Activated T-cell treated with anti-CD3 and anti-CD28 coated beads for 48 hours (primary cell): ENCODE data around the gene RHBDL2.
"Not testable (repeated sequence)": the region's sequence is repeated elsewhere in the genome, so short reads cannot be mapped to it uniquely, and the experiment has no call there.

Source experiments
- DNase-seq: peaks from one replicate; pipeline ENCODE4 v3.0.0-alpha.2; 2020; ENCODE audit warnings: low read depth

RHBDL2 gene

DNA sequence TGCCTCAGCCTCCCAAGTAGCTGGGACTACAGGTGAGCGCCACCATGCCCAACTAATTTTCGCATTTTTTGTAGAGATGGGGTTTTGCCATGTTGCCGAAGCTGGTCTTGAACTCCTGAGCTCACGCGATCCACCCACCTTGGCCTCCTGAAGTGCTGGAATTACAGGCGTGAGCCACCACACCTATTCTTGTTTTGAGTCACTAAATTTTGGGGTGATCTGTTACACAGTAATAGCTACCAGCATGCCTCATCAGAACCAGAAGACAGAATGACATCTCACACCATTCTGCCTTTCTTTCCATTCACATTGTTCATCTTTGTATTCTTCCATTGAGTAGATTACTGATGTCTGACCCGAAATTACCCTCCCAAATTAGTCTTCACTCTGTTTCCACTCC lies 9.1 kb downstream of the RHBDL2 start:
- DNase-seq, result peak; percentile 8

DNA sequence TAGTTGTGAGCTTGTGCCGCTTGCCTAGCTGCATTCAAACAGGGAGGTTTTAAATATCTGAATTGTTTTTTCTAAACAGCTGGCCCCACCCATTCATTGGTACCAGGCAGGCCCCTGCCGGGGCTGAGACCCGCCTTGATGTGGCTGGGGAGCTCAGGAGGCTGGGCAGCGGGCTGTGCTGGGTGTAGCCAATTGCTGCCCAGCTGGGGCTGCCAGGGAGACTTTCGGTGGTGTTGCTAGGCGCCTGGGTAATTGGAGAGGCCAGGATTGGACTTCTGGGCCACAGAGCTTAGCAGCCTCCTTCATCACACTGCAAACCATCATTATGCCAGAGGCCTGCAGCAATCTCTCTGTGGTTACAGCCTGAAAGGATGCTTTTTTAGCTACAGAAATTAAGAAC lies 12.2 kb downstream of the RHBDL2 start:
- no peak for DNase-seq

DNA sequence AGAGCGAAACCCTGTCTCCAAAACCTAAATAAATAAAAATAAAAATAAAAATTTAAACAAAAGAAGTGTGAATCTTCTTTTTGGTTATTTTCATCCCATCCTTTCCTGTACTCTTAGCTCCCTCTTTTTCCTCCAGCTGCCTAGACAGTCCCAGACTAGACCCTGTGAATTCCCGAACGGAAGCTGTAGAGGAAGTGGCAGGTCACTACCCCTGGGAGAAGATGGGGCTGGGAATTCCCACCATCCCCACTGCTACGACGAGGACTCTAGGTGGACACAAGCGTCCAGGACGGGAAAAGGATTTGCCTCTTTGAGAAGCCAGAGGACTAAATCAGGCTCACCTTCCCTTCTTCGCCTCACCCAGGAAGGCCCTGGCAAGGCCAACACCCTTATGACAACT lies 12.6 kb downstream of the RHBDL2 start:
- DNase-seq, result no peak

DNA sequence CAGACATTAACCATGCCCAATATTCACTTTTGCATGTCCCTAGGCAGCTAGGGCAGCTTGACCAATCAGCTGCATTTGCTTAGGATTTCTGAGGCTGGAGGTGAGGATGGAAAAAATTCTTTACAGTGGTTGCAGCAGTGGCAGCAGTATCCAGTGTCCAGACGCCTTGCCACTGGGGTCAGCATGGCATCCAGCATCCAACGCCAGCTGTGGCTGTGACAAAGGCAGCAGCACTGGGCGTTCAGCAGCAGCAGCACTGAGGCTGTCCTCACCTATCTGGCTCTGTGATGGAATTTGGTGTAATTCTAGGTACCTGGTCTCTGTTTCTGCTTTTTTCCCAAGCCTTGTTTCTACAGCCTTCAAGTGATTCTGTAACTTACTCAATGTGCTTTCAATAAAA lies 15.5 kb downstream of the RHBDL2 start:
- DNase-seq, result no peak

DNA sequence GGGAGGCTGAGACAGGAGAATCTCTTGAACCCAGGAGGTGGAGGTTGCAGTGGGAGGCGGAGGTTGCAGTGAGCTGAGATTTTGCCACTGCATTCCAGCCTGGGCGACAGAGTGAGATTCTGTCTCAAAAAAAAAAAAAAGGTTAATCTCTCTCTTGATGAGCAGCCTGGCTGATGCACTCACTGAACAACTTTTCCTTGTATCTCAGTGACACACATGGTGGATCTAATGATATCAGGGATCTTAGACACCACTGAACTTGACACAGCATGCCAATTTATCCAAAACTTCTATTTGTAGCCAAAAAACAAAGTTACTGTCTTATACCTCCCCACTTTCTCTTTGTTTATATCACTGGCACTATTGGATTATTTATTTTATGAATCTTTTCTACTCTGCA lies 16.2 kb downstream of the RHBDL2 start:
- DNase-seq, result no peak

DNA sequence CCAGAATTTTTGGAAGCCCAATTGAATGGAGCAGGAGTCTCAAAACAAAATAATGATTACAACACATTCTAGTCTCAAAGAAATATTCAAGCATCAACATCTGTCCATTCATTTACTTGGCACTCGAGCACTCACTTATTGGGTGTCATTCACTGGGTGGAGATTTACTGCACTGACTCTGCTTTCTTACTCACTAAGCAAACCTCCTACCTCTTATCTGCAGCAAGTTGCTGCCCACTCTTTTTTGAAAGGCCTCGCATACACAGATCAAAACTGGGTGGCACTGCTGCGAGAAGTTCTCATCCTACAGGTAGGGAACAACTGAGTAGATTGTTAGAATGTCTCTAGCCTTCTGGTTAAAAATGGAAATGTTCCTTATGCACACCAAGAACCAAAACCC lies 18.0 kb downstream of the RHBDL2 start:
- DNase-seq, result peak; percentile 6

DNA sequence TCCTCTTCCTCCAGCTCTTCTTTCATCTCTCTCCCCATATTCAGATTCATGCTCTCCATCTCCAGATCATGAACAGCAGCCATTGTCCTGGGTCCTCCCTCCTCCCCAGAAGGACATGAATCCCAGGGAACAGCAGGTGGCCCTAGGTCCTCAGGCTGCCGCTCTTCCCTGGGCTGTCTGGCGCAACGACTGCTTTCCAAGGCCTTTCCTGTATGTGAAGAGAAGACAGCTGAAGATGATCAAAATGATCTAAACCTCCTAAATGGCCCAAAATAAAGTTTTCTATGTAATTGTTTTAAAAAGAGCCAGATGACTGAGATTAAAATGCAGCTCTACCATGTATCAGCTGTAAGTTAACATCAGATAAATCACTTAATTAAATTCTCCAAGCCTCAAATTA lies 22.5 kb downstream of the RHBDL2 start:
- no peak for DNase-seq

DNA sequence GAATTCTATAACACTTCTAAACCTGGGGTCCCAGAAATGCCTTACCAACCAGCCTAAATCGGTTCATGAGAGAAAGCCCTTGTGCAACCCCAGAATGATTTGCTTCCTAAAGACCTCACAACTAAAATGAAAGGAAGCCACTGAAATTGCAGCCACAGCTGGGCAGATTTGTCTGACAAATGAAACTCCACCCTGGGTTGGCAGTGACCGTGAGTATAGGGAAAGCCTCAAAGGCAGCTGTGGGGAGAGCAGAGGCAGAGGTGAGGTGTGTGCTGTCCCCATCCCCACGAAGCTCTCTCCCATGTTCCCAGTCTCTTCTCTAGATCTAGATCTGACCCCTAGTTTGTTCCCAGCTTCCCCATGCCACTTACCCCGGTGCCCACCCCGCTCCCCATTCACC lies 23.1 kb downstream of the RHBDL2 start:
- no peak for DNase-seq

DNA sequence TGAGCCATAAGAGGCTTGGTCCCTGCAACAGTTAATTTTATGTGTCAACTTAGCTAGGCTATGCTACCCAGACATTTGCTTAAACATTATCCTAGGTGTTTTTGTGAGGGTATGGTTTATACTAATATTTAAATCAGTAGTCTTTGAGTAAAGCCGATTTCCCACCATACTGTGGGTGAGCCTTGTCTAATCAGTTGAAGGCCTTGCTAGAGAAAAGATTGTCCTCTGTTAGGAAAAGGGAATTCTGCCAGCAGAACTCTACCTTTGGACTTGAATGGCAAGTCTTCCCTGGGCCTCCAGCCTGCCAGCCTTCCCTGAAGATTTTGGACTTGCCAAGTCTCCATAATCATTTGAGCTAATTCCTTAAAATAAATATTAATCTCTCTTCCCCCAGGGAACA lies 23.9 kb downstream of the RHBDL2 start:
- DNase-seq, result no peak

DNA sequence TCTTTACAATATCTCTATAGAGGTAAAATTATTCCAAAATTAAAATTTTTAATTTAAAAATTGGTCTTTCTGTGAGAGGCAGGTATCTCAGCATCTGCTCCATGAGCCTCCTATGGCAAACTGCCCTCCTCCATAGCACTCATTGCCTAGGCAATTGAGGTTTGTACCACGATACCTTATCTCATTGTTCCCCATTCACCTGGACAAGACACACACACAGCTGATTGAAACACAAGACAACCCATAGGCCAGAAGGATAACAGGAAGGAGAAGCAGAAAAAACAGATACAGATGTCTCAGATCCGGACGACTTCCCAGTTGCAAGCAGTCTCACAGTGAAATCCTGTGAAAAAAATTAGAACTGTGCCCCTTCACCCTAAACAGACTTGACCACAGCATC lies 24.3 kb downstream of the RHBDL2 start:
- no peak for DNase-seq

DNA sequence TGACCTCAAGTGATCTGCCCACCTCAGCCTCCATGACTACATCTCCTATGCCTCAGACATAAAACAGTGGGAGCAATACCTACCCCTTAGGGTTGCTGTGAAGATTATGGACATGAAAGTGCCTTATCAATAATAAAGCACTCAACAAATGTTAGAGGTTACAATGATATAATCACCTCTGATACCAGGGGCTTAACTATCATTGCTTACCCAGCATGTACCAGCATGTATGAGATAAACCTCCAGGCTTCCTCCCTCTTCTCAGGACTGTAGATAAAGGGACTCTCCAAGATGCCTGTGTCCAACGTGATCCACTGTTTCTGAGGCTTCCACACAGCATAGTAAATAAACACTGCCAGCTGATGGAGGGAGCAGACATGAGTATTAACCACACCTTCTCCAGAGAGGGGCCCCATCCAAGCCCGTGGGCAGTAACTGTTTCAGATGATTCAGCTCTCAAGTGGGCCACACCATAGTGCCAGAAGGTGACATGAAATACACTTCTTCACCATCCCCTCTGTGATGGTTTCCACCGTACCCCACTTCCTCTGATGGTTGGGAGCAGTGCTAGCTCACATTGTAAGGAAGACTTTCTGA lies 26.2 kb downstream of the RHBDL2 start:
- peak; percentile 23 for DNase-seq

DNA sequence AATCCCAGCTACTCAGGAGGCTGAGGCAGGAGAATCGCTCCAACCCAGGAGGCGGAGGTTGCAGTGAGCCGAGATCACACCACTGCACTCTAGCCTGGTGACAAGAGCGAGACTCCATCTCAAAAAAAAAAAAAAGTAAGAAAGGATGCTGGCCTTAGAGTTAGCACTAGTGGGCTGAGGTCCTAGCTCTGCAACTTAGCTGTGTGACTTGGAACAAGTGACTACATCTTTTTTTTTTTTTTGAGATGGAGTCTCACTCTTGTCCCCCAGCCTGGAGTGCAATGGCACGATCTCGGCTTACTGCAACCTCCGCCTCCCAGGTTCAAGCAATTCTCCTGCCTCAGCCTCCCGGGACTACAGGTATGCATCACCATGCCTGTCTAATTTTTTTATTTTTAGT lies 26.7 kb downstream of the RHBDL2 start:
- not testable (repeated sequence) for DNase-seq

DNA sequence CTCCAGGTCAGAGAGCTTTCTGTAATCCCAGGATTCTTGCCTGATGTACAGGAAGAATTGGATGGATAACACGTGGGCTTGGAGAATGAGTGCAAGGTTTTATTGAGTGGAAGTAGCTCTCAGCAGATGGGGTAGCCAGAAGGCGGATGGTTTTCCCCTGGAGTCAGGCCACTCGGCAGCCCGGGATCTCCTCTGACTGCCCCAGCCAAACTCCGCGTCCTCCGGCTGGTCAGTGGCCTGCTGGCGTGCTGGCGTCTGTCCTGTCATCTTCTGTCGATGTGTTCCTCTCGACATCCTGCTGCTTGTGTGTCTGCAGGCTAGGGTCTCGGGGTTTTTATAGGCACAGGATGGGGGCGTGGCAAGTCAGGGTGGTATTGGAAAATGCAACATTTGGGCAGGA lies 32.8 kb downstream of the RHBDL2 start:
- DNase-seq, result no peak

DNA sequence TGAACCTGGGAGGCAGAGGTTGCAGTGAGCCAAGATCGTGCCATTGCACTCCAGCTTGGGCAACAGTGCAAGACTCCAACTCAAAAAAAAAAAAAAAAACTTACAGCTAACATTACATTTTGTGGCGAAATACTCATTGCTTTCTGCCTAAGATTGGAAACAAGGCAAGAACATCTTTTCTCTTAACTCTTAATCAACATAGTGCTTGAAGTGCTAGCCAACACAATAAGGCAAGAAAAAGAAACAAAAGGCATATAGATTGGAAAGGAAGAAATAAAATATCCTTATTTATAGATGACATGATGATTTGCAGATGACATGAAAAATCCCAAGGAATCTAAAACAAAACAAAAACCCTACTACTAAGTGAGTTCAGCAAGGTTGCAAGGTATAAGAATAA lies 35.6 kb downstream of the RHBDL2 start:
- no peak for DNase-seq

DNA sequence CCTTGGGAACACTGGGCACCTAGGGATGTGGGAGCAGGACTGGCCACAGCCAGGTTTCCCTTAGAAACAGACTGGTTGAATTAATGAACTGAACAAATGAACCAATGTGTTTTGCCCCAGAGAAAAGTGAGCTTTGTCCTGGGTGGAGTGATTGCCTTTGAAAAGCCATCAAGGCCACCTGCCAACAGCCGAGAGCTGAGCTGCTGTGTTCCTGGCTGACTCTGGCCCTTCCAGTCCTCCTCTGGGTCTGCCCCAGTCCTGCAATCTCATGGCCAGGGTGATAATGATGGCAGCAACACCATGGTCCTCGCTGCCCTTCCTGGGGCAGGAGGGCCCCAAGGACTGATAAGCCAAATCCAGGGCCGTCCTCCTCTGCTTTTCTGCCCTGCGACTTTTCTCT lies 42.1 kb downstream of the RHBDL2 start:
- no peak for DNase-seq

DNA sequence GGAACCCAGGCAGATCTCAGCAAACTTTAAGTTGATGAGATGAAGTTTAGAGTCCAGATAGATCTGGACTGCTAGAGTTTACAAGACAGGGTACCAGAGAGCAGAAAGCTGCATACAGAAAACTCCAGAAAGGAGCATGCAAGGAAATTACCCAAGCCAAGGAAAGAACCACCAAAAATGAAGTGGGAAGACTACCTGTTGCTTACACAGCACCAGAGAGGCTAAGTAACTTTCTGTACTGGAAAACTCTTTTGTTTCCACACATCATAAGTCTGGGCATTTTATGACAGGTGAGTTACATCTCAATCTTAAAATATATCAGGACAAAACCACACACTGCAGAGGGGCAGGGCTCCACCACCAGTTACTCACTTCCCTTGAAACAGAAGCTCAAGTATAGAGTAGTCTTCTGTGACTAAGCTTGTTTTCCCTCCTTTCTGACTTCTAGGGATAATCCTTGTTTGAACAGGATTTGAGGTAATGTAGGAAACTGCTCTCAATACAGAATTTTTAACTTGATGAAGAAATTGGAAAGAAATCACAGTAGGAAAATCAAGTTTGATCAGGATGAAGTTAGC lies 42.9 kb downstream of the RHBDL2 start:
- DNase-seq, result no peak

DNA sequence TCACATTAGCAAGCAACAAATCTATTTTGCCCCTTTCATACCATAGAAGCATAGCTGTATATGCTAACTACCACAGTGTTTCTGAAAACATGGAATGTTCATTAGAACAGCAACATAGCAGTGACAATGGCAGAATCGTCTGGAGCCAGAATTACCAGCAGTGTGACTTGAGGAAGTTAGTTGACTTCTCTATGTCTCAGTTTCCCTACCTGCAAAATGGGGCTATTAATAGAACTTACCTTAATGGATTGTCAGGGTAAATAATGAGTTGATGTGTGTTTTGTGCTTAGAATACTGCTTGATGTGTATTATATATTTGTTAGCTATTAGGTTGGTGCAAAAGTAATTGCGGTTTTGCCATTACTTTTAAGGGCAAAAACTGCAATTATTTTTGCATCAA lies 45.5 kb downstream of the RHBDL2 start:
- DNase-seq, result no peak

DNA sequence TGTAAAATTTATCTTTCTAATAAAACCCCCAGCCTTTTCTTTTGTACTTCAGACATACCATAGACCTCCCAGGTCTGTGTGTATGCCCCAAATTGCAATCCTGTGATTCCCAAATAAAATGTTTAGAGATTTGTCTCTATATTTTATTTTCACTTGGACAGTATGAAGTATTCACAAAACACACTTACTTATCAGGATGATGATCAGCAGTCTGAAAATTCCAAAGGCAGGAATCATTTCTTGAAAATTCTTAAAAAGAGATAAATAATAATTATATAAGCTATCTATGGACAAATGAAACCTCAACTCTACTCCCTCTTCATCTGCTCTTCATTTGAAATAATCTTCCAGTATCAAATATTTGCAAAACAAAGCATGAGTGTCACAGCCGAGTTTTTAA lies 48.7 kb downstream of the RHBDL2 start:
- DNase-seq, result no peak

DNA sequence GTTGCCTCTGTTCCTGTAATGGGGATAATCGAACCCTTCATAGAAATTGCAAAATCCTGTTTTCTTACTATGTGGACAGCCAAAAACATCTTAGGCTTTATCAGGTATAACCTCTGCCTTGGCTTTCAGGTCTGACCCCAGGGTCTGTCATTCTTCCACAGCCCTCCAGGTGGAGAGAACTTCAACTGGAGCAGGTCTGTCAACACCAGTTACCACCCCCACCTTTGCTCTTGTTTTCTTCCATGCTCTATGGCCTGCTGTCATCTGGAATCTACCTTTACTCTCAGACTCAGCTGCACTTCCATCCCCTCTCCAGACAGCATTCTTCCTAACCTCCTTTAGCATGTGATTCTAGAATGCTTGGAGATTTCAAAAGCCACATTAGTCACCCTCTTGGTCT lies 49.9 kb downstream of the RHBDL2 start:
- DNase-seq, result no peak

DNA sequence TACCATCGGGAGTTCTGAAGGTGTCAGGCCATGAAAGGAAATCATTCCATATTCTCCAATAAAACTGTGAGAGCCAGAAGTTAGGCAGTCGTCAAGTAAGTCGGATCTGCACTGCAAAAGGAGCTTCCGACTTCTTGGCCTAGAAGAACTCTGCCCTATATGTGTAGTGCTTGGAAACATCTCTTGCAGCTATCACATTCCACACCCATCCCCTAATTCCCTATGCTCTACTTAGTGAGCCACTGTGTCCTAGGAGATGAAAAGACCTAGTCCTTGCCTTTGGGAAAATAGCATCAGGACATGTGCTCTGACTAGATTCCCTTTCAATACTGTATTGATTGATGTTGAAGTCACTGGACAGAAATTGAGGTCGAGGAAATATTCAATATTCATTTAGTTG lies 52.0 kb downstream of the RHBDL2 start:
- DNase-seq, result no peak

DNA sequence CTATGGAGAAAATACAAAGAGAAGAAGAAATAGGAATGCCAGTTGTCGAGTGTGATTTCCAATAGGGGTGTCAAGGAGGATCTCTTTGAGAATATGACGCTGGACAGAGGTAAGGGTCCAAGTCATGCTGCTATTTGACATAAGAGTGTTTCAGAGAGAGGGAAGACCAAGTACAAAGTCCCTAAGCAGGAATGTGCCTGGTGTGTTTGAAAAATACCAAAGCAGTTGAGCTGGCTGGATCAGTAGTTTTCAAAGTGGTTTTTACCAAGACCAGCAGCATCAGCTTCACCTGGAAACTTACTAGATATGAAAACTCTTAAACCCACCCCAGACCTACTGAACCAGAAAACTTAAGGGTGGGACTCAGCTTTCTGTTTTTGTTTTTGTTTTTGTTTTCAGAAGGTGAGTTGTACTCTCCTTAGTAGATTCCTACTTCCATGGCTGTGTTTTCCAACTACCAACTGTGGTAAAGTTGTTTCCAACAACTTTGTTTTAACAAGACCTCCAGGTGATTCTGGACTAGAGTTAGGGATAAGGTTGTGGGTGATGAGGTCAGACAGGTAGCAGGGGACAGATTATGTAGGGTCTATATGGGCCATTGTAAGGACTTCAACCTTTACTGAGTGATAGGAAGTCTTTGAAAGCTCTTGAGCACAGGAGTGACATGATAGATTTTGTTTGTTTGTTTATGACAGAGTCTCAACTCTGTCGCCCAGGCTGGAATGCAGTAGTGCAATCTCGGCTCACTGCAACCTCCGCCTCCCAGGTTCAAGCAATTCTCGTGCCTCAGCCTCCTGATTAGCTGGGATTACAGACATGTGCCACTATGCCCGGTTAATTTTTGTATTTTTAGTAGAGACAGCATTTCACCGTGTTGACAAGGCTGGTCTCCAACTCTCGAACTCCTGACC lies 53.0 kb downstream of the RHBDL2 start:
- no peak for DNase-seq

DNA sequence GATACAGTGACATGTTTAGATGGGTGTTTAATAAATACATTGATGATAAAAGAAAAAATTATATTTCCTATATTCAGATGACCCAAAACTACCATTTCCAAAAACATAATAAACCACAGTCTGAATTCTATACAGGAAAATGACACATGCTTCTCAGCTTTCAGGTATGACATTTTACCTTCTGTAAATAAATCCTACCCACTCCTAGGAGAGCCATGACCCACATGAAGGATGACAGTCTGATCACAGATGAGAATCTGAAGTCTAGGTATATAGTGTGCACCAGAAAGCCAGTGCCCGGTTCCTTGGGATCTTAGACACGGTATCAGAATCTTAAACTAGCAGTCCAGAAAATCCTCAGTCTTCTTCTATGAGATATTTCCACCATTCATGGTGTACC lies 56.5 kb downstream of the RHBDL2 start:
- DNase-seq, result no peak

DNA sequence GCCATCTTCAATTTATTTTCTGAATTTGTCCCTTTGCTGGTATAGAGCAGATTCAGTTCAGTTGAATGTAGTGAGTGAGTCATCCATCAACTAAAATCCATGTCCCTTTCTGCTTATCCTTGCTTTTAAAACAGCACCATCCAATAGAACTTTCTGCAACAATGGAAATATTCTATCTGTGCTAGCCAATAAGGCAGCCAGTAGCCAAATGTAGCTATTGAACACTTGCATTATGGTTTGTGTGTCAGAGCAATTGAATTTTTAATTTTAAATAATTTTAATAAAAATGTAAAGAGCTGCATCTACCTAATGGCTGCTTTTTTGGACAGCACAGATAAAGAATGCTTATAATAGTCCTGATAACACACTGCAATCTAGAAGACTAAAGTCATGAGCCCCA lies 60.1 kb downstream of the RHBDL2 start, which contains the start of gene GJA9:
GJA9 (minus strand) TSS at position 101 of the 400 bp plus-strand sequence. CDS start 5,489 bp downstream, outside the sequence.
- no peak for DNase-seq
